ENCODE results near the gene ERGIC1.
A peak's percentile ranks its signal among the peaks of the same experiment; 100 is the strongest.

Gene ERGIC1

GRCh38 chr5:172943283-172943841, 109.3 kb downstream of the ERGIC1 start:
- Mint-ChIP-seq H3K4me1 (ENCODE audit: low read depth) (no peaks in the 10 kb centered on the region), H3K9me3 (no peaks in the 10 kb centered on the region), H3K27ac (no peak overlapping the region), H3K27me3 (no peaks in the 10 kb centered on the region), H3K4me3 (no peak overlapping the region), H3K36me3 (ENCODE audit: low read depth) (peaks cover 9% of the 10 kb centered on the region)

GRCh38 chr5:172943906-172944305, 109.9 kb downstream of the ERGIC1 start:
- no peak overlapping the region for H3K4me3 Mint-ChIP-seq
- H3K36me3 Mint-ChIP-seq (ENCODE audit: low read depth), result peaks cover 11% of the 10 kb centered on the region
- no peaks in the 10 kb centered on the region for H3K4me1 Mint-ChIP-seq (ENCODE audit: low read depth)
- H3K27me3 Mint-ChIP-seq, result no peaks in the 10 kb centered on the region
- no peaks in the 10 kb centered on the region for H3K9me3 Mint-ChIP-seq
- no peak overlapping the region for H3K27ac Mint-ChIP-seq

GRCh38 chr5:172944741-172945140, 110.7 kb downstream of the ERGIC1 start:
- no peak overlapping the region for H3K27ac Mint-ChIP-seq
- peaks cover 16% of the 10 kb centered on the region for H3K36me3 Mint-ChIP-seq (ENCODE audit: low read depth)
- no peak overlapping the region for H3K4me3 Mint-ChIP-seq
- no peaks in the 10 kb centered on the region for H3K4me1 Mint-ChIP-seq (ENCODE audit: low read depth)
- no peaks in the 10 kb centered on the region for H3K27me3 Mint-ChIP-seq
- H3K9me3 Mint-ChIP-seq, result no peaks in the 10 kb centered on the region

GRCh38 chr5:172945151-172945550, 111.1 kb downstream of the ERGIC1 start:
- H3K36me3 Mint-ChIP-seq (ENCODE audit: low read depth), result peaks cover 16% of the 10 kb centered on the region

GRCh38 chr5:172946146-172946545, 112.1 kb downstream of the ERGIC1 start:
- Mint-ChIP-seq H3K27me3 (no peaks in the 10 kb centered on the region), H3K36me3 (ENCODE audit: low read depth) (peaks cover 16% of the 10 kb centered on the region), H3K9me3 (no peaks in the 10 kb centered on the region), H3K4me3 (no peak overlapping the region), H3K27ac (no peak overlapping the region), H3K4me1 (ENCODE audit: low read depth) (no peaks in the 10 kb centered on the region)

More at GRCh38 chr5:172945151-172945550, 111.1 kb downstream of the ERGIC1 start:
- Mint-ChIP-seq H3K4me3 (no peak overlapping the region), H3K27ac (no peak overlapping the region), H3K4me1 (ENCODE audit: low read depth) (no peaks in the 10 kb centered on the region), H3K27me3 (no peaks in the 10 kb centered on the region), H3K9me3 (no peaks in the 10 kb centered on the region)

- H3K9me3 Mint-ChIP-seq, result no peaks in the 10 kb centered on the region
- H3K36me3 Mint-ChIP-seq (ENCODE audit: low read depth), result peaks cover 20% of the 10 kb centered on the region
- H3K27me3 Mint-ChIP-seq, result no peaks in the 10 kb centered on the region
- no peaks in the 10 kb centered on the region for H3K4me1 Mint-ChIP-seq (ENCODE audit: low read depth)
- no peak overlapping the region for H3K27ac Mint-ChIP-seq
- H3K4me3 Mint-ChIP-seq, result no peak overlapping the region
Observed at GRCh38 chr5:172949426-172949825, 115.4 kb downstream of the ERGIC1 start.

GRCh38 chr5:172950176-172950965, 116.3 kb downstream of the ERGIC1 start:
- no peaks in the 10 kb centered on the region for H3K27me3 Mint-ChIP-seq
- no peaks in the 10 kb centered on the region for H3K9me3 Mint-ChIP-seq
- peaks cover 4% of the 10 kb centered on the region for H3K4me1 Mint-ChIP-seq (ENCODE audit: low read depth)
- no peak overlapping the region for H3K27ac Mint-ChIP-seq
- no peak overlapping the region for H3K4me3 Mint-ChIP-seq
- peaks cover 20% of the 10 kb centered on the region for H3K36me3 Mint-ChIP-seq (ENCODE audit: low read depth)

GRCh38 chr5:172951371-172952033, 117.5 kb downstream of the ERGIC1 start:
- H3K4me3 Mint-ChIP-seq, result no peak overlapping the region
- H3K9me3 Mint-ChIP-seq, result no peaks in the 10 kb centered on the region
- H3K4me1 Mint-ChIP-seq (ENCODE audit: low read depth), result peaks cover 7% of the 10 kb centered on the region
- H3K36me3 Mint-ChIP-seq (ENCODE audit: low read depth), result peaks cover 16% of the 10 kb centered on the region
- H3K27ac Mint-ChIP-seq, result no peak overlapping the region
- no peaks in the 10 kb centered on the region for H3K27me3 Mint-ChIP-seq

- Mint-ChIP-seq H3K4me1 (ENCODE audit: low read depth) (peaks cover 7% of the 10 kb centered on the region), H3K27ac (no peak overlapping the region), H3K27me3 (no peaks in the 10 kb centered on the region), H3K36me3 (ENCODE audit: low read depth) (peaks cover 16% of the 10 kb centered on the region), H3K9me3 (no peaks in the 10 kb centered on the region), H3K4me3 (no peak overlapping the region)
Observed at GRCh38 chr5:172952034-172952511, 118.0 kb downstream of the ERGIC1 start.

- H3K27ac Mint-ChIP-seq, result no peak overlapping the region
- H3K9me3 Mint-ChIP-seq, result no peaks in the 10 kb centered on the region
- H3K27me3 Mint-ChIP-seq, result no peaks in the 10 kb centered on the region
- peaks cover 7% of the 10 kb centered on the region for H3K4me1 Mint-ChIP-seq (ENCODE audit: low read depth)
- no peak overlapping the region for H3K4me3 Mint-ChIP-seq
- H3K36me3 Mint-ChIP-seq (ENCODE audit: low read depth), result peaks cover 7% of the 10 kb centered on the region
Observed at GRCh38 chr5:172953776-172954675, 120.0 kb downstream of the ERGIC1 start.

GRCh38 chr5:172954751-172955159, 120.7 kb downstream of the ERGIC1 start:
- Mint-ChIP-seq H3K9me3 (no peaks in the 10 kb centered on the region), H3K27ac (peak overlapping the region; percentile 5), H3K4me1 (ENCODE audit: low read depth) (peaks cover 9% of the 10 kb centered on the region), H3K27me3 (no peaks in the 10 kb centered on the region), H3K4me3 (no peak overlapping the region), H3K36me3 (ENCODE audit: low read depth) (peaks cover 7% of the 10 kb centered on the region)

GRCh38 chr5:172956228-172956627, 122.2 kb downstream of the ERGIC1 start:
- Mint-ChIP-seq H3K36me3 (ENCODE audit: low read depth) (peaks cover 12% of the 10 kb centered on the region), H3K9me3 (no peaks in the 10 kb centered on the region), H3K27me3 (no peaks in the 10 kb centered on the region), H3K27ac (no peak overlapping the region), H3K4me1 (ENCODE audit: low read depth) (peaks cover 22% of the 10 kb centered on the region), H3K4me3 (no peak overlapping the region)

- Mint-ChIP-seq H3K36me3 (ENCODE audit: low read depth) (peaks cover 16% of the 10 kb centered on the region), H3K4me3 (no peak overlapping the region), H3K27me3 (no peaks in the 10 kb centered on the region), H3K27ac (no peak overlapping the region), H3K4me1 (ENCODE audit: low read depth) (peaks cover 22% of the 10 kb centered on the region), H3K9me3 (no peaks in the 10 kb centered on the region)
Observed at GRCh38 chr5:172956936-172957335, 122.9 kb downstream of the ERGIC1 start.

GRCh38 chr5:172957458-172957857, 123.4 kb downstream of the ERGIC1 start:
- no peaks in the 10 kb centered on the region for H3K27me3 Mint-ChIP-seq
- no peak overlapping the region for H3K27ac Mint-ChIP-seq
- peaks cover 22% of the 10 kb centered on the region for H3K4me1 Mint-ChIP-seq (ENCODE audit: low read depth)
- peak overlapping the region; percentile 40 for H3K4me3 Mint-ChIP-seq
- H3K9me3 Mint-ChIP-seq, result no peaks in the 10 kb centered on the region
- H3K36me3 Mint-ChIP-seq (ENCODE audit: low read depth), result peaks cover 18% of the 10 kb centered on the region
